CD4-positive, alpha-beta T cell (primary cell): Measurements from ENCODE around the gene SOWAHD. TPM values are rescaled to one million over a fixed set of nuclear protein-coding genes. Genes with fewer than 3 reads are reported as not detected.

Experiments used
- ATAC-seq: fragments of 200-7000 bp; cut with Tn5 transposase; one replicate; pipeline ENCODE4 v1.10.0; 2022; ENCODE audit warnings: mild to moderate bottlenecking; ENCODE audit not compliant: poor library complexity
- CTCF ChIA-PET: fragments of 350-600 bp; sonication (Branson Sonifier 250); formaldehyde crosslinking; loops from one replicate; lab custom pipeline; 2021; ENCODE audit warnings: antibody characterized with exemption, inconsistent platforms; lab: Charles Lee
- POLR2A ChIA-PET: fragments of 350-600 bp; sonication (Branson Sonifier 250); formaldehyde crosslinking; loops from one replicate; lab custom pipeline; 2021; ENCODE audit warnings: antibody characterized with exemption, inconsistent platforms; lab: Charles Lee
- DNase-seq, 14 experiments: peaks; one replicate each; pipeline ENCODE4 v3.0.0-alpha.2; 2013 to 2020; ENCODE audit warnings: mixed read lengths in 2 of 14
- H3K27ac ChIP-seq, 2 donors: one replicate each; pipeline versions ENCODE4 v1.5.1 to v1.7.0; 2013; ENCODE audit warnings: low read length in 2 of 2, low read depth in 1 of 2, mild to moderate bottlenecking in 1 of 2
- H3K27me3 ChIP-seq, 2 experiments: 1 replicate in 1 of 2; 2 replicates in 1 of 2; pipeline versions ENCODE4 v1.6.1 to v1.7.0; 2013; ENCODE audit warnings: low read length in 2 of 2, control low read depth in 1 of 2, mild to moderate bottlenecking in 1 of 2, moderate library complexity in 1 of 2; ENCODE audit not compliant: insufficient read depth in 2 of 2, control insufficient read depth in 1 of 2
- H3K36me3 ChIP-seq: one replicate; pipeline ENCODE4 v1.6.1; 2013; ENCODE audit warnings: low read length, control low read depth; ENCODE audit not compliant: insufficient read depth
- H3K4me1 ChIP-seq: one replicate; pipeline ENCODE4 v1.6.1; 2013; ENCODE audit warnings: low read length, control low read depth; ENCODE audit not compliant: insufficient read depth
- H3K4me3 ChIP-seq: one replicate; pipeline ENCODE4 v1.5.1; 2013; ENCODE audit warnings: mild to moderate bottlenecking, low read length, moderate library complexity
- H3K9me3 ChIP-seq, 2 experiments: 1 replicate in 1 of 2; 2 replicates in 1 of 2; pipeline versions ENCODE4 v1.6.1 to v1.7.0; 2013; ENCODE audit warnings: low read length in 2 of 2, mild to moderate bottlenecking in 2 of 2, control low read depth in 1 of 2, moderate library complexity in 1 of 2; ENCODE audit not compliant: control insufficient read depth in 1 of 2, insufficient read depth in 1 of 2
- H3K27ac Mint-ChIP-seq: one replicate; pipeline ENCODE4 v1.8.0; 2020; ENCODE audit warnings: mixed read lengths
- H3K27me3 Mint-ChIP-seq: one replicate; pipeline ENCODE4 v1.8.0; 2021; ENCODE audit warnings: mixed read lengths
- H3K36me3 Mint-ChIP-seq: one replicate; pipeline ENCODE4 v1.8.0; 2021; ENCODE audit warnings: low read depth, mixed read lengths
- H3K4me1 Mint-ChIP-seq: one replicate; pipeline ENCODE4 v1.8.0; 2021; ENCODE audit warnings: low read depth, mixed read lengths
- H3K4me3 Mint-ChIP-seq: one replicate; pipeline ENCODE4 v1.8.0; 2020; ENCODE audit warnings: mild to moderate bottlenecking, mixed read lengths
- H3K9me3 Mint-ChIP-seq: one replicate; pipeline ENCODE4 v1.8.0; 2020; ENCODE audit warnings: mixed read lengths
- intact Hi-C, 2 experiments: fragments of 100-400 bp; cut with DNase I in 1 of 2; cut with micrococcal nuclease in 1 of 2; formaldehyde crosslinking; loops; one replicate each; pipeline versions ENCODE4 v1.15.1 to v1.9.0; 2023 to 2025; cut with DNase I, micrococcal nuclease
- total RNA-seq, 174 experiments: library from RNA in 2 of 174; stranded (reverse) in 2 of 174; gene quantifications; one replicate each; pipeline ENCODE4 v1.2.3 and lab custom pipeline; 2021 to 2026
- TF ChIP-seq, protein P1 (sequence below): fragments of 200-600 bp; IDR thresholded peaks from one replicate; pipeline ENCODE4 v1.8.0; 2022; ENCODE audit warnings: antibody characterized with exemption, mild to moderate bottlenecking

SOWAHD gene
- total RNA-seq, 2 experiments from 2014 or later = 0.25 to 0.44 TPM

- no peaks in the 10 kb centered on the region for H3K9me3 Mint-ChIP-seq
- no peak overlapping the region for H3K27ac ChIP-seq
- peaks cover under 1% of the 10 kb centered on the region for H3K36me3 Mint-ChIP-seq
- TF ChIP-seq, protein P1, sequence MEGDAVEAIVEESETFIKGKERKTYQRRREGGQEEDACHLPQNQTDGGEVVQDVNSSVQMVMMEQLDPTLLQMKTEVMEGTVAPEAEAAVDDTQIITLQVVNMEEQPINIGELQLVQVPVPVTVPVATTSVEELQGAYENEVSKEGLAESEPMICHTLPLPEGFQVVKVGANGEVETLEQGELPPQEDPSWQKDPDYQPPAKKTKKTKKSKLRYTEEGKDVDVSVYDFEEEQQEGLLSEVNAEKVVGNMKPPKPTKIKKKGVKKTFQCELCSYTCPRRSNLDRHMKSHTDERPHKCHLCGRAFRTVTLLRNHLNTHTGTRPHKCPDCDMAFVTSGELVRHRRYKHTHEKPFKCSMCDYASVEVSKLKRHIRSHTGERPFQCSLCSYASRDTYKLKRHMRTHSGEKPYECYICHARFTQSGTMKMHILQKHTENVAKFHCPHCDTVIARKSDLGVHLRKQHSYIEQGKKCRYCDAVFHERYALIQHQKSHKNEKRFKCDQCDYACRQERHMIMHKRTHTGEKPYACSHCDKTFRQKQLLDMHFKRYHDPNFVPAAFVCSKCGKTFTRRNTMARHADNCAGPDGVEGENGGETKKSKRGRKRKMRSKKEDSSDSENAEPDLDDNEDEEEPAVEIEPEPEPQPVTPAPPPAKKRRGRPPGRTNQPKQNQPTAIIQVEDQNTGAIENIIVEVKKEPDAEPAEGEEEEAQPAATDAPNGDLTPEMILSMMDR = no peak
- no peaks in the 10 kb centered on the region for H3K9me3 ChIP-seq
- no peak overlapping the region for H3K4me3 ChIP-seq
- peak overlapping the region; percentile 2 for H3K4me3 Mint-ChIP-seq
- H3K27me3 Mint-ChIP-seq = no peaks in the 10 kb centered on the region
- ChIA-PET CTCF (no interaction called here), POLR2A (interaction anchor here (1.1 to 1.2 kb wide), 2 partner anchors 16 to 18 kb away, joined by 3 read pairs; partner anchors contain the start of genes RPL39 and SOWAHD)
- no peaks in the 10 kb centered on the region for H3K36me3 ChIP-seq
- H3K4me1 Mint-ChIP-seq = peaks cover 9% of the 10 kb centered on the region
- no peak overlapping the region for H3K27ac Mint-ChIP-seq
- H3K27me3 ChIP-seq = no peaks in the 10 kb centered on the region
- no peaks in the 10 kb centered on the region for H3K4me1 ChIP-seq
- intact Hi-C loops = loop anchor here in 1 of 2 experiments (5.0 kb wide), 1 partner anchor 258 kb away; no protein-coding TSS in a partner anchor
- DNase-seq (peak in 1 of 14 experiments; percentile 22), ATAC-seq (no peak)
Observed at GRCh38 chrX:119775517-119776238, 17.3 kb downstream of the SOWAHD start.

- Histone ChIP-seq H3K4me1 (no peaks in the 10 kb centered on the region), H3K27me3 (no peaks in the 10 kb centered on the region), H3K36me3 (peaks cover 9% of the 10 kb centered on the region), H3K4me3 (no peak overlapping the region), H3K9me3 (no peaks in the 10 kb centered on the region), H3K27ac (no peak overlapping the region)
- no peak for DNase-seq
- POLR2A ChIA-PET = no interaction called here
- TF ChIP-seq, protein P1 = no peak
- CTCF ChIA-PET = no interaction called here
- Mint-ChIP-seq H3K4me1 (peaks cover 9% of the 10 kb centered on the region), H3K27ac (no peak overlapping the region), H3K27me3 (no peaks in the 10 kb centered on the region), H3K9me3 (no peaks in the 10 kb centered on the region), H3K36me3 (peaks cover 5% of the 10 kb centered on the region), H3K4me3 (no peak overlapping the region)
- intact Hi-C loops = loop anchor here (1.0 to 5.0 kb wide), 2 partner anchors 262 to 263 kb away; no protein-coding TSS in a partner anchor
- no peak for ATAC-seq
Observed at GRCh38 chrX:119778829-119779228, 20.4 kb downstream of the SOWAHD start.

- POLR2A ChIA-PET = no interaction called here
- Histone ChIP-seq H3K4me1 (peaks cover 12% of the 10 kb centered on the region), H3K36me3 (peaks cover 39% of the 10 kb centered on the region), H3K27ac (no peak overlapping the region), H3K27me3 (no peaks in the 10 kb centered on the region), H3K9me3 (no peaks in the 10 kb centered on the region), H3K4me3 (no peak overlapping the region)
- Mint-ChIP-seq H3K27me3 (no peaks in the 10 kb centered on the region), H3K9me3 (no peaks in the 10 kb centered on the region), H3K27ac (no peak overlapping the region), H3K4me3 (no peak overlapping the region), H3K36me3 (peaks cover 32% of the 10 kb centered on the region), H3K4me1 (peaks cover 15% of the 10 kb centered on the region)
- ATAC-seq = no peak
- CTCF ChIA-PET = no interaction called here
- intact Hi-C loops = no loop called here
- TF ChIP-seq, protein P1 = no peak
- DNase-seq = peak in 2 of 14 experiments; percentile 36 to 49
Observed at GRCh38 chrX:119783026-119783425, 24.6 kb downstream of the SOWAHD start.
